Activated naive CD4-positive, alpha-beta T cell (primary cell): ENCODE data around the gene ASTN2.
"Not testable (repeated sequence)": the region's sequence is repeated elsewhere in the genome, so short reads cannot be mapped to it uniquely, and the experiment has no call there.

Source experiments
- DNase-seq, 4 experiments: peaks; one replicate each; lab custom pipeline; 2025; lab: John Stamatoyannopoulos, UW

Gene ASTN2

DNA sequence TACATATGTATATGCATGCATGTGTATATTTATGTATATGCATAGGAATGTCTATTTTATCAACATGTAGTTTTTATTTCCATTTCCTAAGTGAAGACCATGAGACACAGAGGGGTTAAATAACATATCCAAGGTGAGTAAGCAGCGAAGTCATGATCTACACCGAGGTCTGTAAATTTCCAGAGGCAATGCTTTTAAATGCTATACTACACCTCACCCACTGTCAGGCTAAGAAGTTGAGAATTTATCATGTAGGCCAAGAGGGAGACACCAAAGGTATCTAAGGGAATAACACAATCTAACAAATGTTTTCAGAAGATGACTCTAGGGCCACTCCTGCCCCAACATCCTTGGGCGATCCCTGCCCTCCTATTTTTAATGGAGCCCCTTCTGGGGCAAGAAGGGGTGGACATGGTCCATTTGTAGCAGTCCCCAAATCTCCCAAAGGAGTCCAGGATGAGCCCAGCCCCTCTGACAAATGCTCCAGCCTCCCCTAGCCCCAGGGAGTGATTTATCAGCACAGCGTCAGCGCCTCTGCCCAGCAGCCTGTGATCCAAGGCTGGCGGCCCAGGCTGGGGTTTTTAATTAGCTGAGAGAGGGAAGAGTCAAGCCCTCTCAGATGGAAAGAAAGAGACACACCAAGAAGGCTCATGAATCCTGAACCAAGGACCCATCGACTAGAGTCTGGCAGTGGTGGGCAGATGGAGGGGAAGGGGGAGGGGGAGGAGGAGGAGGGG, 339.9 kb downstream of the ASTN2 start:
- no peak for DNase-seq

DNA sequence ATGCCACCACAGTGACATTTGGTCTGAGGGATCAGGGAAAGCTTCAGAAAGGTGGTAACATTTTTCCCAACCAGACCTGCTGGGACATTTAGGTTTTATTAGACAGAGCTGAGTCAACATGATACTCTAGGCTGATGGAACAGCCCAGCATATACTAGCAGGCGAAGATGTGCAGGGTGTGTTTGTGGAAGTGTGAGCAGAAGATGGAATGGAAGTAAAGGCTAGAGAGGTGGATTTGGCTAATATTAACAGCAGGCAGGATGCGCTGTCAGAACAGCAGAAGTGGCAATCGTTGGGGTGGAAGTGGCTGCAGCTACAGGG, 340.6 kb downstream of the ASTN2 start:
- no peak for DNase-seq

DNA sequence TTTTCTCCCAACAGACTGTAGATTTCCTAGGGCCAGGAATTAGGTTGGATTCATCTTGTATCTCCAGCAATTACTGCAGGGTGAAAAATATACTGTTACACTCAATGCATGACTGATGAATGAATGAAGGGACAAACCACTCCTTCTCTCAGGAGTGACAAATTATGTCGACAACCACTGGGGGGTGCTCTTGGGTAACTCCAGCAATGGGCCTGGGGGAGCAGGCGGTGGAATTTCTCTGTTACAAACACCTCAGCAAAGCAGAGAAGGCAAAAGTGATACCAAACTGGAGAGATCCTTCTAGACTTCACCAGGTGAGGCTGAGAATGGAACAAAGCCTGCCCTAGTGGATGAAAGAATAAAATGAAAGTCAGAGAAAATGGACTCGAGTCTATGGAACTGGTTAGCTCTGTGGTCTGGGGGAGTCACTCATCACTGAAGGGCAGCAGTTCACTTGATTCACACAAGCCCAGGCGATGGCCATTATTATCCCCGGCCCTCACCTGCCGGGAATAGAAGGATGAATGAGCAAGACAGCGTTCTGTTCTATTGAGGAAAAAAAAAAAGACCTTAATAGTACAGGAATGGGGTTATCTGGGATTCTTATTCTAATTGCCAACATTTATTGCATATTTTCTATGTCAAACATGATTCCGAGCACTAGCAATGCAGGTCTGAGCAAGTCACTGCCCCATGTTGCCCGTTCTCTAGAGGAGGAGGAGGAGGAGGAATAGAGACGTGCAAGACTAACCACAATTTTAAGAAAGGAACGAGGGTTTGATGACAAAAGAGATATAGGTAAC, 341.1 kb downstream of the ASTN2 start:
- DNase-seq = no peak

DNA sequence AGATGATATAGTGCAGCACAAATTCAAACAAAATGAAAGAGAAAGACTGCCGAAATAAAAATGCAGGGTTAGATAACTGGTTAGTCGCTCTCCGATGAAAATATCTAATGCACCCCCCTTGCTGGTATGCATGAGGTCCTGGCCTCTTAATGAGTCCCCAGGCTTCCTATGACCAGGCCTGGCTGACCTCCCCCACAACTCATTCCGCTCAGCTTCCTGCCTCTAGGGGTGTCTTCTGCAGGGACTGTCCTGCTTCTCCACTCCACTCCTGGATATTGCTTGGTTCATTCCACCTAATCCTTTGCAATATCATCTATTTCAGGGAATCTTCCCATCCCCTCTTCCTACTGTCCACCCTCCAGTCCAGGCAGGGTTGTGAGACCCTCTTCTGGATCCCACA, 341.8 kb downstream of the ASTN2 start:
- no peak for DNase-seq

DNA sequence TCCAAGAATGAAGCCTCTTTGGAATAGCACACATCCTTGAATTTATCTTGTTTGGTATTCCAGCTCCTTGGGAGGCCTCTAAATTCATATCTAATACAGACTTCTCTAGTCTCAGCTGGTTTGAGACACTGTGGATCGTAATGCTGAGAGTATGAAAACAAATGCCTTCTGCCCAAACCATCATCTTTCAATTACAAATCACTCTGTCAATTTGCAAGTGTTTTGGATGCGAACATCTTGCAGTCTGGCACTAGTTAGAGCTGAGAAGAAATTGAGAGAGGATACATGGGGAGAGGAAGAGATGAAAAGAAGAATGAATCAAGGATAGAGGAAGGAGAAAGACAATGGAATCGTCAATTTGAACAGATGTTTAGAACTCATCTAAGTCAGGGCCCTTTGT, 342.6 kb downstream of the ASTN2 start:
- DNase-seq = no peak

DNA sequence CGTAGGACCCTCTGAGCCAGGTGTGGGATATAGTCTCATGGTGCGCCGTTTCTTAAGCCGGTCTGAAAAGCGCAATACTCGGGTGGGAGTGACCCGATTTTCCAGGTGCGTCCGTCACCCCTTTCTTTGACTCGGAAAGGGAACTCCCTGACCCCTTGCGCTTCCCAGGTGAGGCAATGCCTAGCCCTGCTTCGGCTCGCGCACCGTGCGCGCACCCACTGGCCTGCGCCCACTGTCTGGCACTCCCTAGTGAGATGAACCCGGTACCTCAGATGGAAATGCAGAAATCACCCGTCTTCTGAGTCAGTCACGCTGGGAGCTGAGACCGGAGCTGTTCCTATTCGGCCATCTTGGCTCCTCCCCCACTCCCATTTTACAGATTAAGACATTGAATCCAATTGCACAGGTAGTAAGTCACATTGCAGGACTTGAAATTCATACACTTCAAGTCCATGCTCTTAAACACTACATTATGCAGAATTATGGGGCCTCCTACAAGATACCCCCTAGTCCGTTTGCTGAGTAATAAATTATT, 343.1 kb downstream of the ASTN2 start:
- not testable (repeated sequence) for DNase-seq

DNA sequence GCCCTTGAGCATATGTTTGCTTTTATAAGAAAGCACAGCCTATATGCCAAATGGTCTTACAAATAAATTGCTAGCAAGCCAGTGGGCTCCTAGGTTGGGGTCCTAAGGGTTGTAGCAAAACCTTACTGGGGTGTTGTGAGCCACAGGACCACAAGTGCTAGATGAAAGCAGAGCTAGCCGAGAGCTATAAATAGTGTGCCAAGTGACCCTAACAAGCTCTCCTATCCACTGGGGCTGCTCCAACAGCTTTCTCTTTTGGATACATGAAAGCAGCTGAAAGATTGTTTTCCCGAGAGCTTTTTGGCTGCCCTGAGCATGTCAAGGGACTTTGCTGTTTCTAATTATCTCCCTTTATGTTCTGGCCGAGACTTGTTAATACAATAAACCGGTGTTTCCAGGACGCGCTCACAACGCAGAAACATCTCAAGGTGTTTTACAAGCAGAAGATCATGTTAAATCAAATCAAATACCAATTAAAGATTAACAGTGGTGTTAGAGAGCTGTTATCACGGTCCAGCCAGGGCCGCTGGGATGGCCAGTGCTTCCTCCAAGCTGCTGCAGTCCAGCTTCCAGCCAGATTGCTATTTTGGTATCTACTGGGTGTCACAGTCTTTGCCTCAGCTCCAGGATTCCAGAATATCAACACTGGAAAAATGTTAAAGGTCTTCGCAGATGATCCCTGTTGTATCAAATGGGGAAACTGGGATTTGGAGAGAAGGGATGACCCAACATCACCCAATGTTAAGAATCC, 351.0 kb downstream of the ASTN2 start:
- DNase-seq = no peak

DNA sequence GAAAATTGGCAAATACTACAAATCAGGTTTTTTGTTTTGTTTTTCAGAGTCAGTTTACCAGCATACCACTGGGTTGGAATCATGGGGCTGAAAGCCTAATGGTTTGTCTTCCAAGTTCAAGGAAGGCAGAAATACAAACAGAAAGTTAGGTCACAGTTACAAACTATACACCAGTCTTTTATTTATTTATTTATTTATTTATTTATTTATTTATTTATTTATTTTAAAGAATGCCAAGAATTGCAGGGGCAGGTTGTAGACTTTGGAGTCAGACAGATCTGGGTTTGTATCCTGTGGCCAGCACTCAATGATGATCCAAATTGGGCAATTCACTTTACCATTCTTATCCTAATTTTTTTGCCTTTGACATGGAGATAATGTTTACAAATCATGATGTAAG, 353.9 kb downstream of the ASTN2 start:
- no peak for DNase-seq

DNA sequence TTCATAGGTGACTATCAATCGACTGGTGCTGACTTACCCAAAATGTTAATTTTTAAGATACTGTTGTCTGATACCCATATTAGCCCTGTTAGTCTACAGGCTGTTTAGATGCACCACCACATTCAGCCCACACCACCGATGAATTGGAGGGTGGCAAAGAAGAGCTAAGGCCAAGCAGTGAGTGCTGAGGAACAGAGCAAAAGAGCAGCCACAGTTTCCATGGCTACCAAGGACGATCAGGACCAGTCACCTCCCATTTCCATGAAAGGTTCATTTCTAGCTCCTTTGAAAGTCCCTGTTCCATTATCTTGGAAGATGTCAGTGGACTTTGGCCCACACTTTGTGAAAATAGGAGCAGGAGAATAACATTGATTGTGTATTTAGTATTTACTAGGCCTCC, 364.9 kb downstream of the ASTN2 start:
- DNase-seq = no peak

DNA sequence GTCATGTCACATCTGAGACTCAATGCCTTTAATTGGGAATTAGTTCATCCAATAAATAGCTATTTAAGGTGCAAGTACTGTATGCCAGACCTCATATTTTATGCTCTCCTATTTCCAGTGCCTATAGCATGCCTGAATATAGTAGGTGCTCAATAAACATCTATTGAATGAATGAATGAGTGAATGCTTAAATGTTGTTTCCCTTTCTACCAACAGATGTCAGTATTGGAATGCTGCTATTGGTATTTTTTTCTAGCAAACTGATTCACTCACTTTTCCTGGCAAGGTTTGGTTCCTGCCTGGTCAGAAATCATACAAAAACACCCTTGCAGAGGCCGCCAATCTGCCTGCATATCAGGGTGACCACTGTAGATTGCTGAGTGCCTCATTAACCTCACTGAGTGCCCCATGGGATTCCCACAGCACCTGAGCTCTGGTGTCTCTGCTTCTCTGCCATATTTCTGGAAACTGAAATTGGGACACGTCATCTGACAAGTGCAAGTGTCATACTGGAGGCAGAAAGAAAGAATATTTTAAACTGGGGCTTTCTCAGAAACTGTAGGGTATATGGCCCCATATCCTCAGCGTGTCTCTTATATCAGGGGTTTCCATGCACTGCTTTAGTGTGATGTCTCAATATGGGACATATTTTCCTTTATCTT, 368.1 kb downstream of the ASTN2 start:
- DNase-seq = no peak

DNA sequence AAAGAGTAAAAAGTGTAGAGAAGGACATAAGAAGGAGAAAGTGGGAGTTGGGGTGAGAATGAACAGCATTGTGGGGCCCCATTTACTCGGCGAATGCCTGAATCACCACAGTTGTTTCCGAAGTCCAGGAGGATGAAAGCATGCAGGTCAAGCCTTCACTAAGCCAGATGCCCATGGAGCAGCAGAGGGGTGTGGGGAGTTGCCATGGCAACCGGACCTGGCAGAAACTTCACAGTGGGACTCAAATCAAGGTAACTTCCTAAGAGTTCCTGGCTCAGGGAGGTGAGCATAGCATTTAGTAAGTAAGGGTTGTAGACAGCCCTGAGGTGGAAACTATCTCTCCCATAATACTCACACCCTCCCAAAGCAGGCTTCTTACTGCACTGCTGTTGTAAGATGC, 370.6 kb downstream of the ASTN2 start:
- DNase-seq = no peak

DNA sequence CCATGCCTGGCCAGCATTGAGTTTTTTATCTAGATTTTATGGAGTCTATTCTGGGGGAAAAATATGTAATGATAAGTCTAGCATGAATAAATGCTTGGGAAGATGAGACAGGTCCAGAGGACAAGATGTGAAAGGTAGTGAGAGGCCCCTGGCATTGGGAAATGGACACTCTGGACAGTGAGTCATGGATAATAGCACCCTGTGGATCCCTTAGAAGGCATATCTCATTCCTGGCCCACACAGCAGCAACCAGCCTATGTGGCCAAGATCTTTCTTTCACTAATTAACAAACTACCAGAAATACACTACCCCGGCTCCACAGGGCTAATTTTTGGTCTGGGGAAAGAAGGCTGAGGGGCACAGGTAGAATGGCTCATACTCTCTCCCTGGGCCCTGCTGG, 371.7 kb downstream of the ASTN2 start:
- no peak for DNase-seq

DNA sequence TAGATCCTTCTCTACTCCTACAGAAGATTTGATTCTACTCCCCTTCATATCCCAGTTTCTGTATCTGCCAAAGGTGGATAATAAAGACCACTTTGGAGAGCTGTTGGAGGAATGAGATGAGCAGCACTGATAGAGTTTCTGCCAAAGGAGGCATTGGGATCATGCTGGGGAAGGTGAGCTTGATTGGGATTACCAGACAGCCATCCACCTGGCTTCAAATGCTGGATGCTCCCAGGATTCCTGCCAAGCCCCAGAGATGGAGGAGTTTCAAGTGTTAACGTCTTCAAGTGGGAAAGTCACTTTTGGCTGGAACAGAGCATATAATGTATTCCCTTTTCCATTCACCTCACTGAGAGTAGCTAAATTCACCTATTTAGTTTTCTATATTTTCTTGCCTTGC, 379.3 kb downstream of the ASTN2 start:
- DNase-seq = no peak

DNA sequence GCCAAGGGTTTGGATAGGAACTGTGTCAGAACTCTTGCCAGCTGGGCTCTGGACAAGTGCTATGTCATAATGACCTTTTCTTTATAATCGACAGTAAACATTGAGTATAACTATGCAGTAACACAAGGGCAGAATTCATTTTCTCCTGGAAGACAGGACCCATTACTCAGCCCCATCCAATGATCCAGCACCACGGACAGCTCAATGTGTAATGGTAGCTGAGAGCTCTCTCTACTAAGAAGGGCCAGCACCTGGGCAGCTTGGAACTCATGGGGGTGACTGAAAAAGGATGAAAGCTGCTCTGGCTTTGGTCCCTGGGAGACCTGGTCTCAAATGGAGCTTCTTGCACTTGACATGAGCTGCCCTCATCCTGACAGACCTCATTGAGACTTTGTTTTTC, 380.0 kb downstream of the ASTN2 start:
- DNase-seq = no peak

DNA sequence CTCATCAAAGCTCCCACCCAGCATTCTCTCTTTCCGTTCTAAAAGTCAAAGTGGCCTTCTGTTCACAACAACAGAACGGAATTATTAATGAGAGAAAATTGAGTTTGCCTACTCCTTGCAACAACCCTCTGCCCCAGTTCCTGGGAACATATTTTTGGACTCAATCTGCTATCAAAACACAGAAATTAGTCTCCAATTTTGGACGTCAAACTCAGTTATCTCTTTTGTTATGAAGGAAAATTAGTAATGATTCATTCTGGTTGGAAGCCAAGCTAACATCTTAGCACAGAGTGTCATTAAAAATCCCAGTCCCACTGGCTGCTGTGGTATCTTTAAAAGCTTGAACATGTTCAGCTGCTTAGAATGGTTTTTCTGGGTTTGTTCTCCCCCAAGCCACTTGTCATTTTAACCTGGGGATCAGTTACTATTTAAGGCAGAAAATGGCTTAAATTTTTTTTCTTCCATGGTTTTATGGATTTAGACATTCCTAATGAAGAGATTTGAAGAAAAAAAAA, 384.5 kb downstream of the ASTN2 start:
- DNase-seq = no peak

DNA sequence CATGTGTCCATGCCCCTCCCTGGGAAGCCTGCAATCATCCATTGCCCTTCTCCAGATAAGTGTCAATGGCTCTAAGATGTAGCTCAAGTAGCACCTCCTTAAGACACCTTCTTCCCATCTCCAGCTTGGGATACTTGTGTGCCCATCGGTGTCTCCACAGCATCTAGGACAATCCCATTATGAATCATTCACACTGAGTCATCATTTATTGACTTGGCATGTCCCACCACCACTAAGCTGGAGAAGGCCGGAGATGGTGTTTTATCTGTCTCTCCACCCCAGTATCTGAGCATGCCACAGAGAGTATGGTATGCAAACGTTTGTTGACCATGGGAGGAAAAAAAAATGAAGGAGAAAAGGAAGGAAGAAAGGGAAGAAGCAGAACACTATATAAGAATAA, 385.5 kb downstream of the ASTN2 start:
- no peak for DNase-seq

DNA sequence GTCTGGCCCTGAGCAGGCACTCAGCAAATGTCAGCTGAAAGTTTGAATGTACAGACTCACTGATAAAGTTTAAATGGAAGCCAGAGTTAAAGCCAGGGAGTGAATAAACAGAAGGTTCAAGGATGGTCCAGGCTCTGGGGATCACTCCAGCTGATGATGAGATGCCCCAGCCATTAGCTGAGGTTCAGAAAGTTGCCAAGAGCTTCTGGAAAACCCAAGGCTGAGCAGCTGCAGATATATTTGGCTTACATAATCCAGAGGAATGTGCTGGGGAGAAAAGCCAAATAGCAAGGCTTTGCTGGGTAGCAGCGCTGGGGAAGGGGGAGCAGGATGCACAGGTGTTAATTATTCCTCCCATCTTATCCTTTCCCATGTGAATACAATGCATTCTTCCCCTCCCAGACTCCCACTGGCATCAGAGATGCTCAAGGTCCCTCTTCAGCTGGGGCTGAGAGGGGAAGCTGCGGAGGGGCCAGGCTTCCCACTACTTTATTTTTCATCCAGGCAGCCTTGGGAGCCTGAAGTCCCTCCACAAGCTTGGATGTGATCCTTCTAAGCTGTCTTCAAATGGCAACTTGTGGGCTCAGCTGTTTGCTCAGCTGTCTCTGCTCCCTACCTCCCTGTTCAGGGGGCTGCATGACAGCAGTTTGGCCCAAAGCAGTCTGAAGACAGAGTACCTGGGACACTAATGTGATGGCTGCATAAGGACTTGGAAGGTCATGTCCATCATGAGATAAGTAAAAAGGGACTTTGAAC, 386.6 kb downstream of the ASTN2 start:
- DNase-seq = no peak

DNA sequence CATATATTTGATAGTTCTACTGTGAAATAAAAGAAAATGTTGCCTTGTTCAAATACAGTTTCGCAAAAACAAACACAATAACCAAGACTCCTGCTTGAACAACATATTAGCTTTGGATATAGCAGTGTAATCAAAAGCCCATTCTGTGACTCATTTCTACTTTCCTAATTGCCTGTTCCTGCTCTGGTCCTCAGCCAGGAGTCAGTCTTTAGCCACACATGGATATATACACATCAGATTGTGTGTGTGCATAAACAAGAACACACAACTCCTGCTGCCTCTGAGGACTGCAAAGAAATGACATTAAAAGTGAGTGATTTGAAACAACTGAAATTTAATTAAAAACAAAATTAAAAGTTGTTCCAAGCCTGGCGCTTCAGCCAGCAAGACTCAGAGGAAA, 393.0 kb downstream of the ASTN2 start:
- no peak for DNase-seq

DNA sequence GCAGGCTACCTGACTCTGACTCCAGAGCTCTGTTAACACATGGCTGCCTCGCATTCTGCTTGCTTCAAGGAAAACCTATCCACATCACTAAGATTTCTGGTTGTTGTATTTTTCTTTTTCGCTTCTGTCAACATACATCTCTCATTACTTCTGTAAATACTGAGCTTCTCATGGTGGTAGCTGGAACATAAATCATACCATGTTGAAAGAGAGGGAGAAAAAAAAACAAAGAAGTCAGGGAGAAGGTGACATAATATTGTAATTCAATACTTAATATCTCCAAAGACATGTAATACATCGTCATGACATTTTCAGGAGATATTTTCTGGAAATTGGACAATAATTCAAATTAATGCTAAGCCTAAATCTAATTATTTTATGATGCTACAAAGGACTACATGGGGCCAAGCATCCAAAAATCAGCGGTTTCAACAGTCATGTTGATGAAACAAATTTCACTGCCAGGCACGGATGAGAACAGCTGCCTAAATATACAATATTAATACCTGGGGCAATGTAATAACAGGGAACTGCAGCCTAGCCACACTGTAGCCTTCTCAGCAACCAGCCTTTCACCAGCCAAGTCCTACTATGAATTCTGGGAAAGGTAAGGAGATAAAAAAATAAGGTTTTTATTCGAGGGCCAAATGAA, 395.8 kb downstream of the ASTN2 start:
- no peak for DNase-seq

DNA sequence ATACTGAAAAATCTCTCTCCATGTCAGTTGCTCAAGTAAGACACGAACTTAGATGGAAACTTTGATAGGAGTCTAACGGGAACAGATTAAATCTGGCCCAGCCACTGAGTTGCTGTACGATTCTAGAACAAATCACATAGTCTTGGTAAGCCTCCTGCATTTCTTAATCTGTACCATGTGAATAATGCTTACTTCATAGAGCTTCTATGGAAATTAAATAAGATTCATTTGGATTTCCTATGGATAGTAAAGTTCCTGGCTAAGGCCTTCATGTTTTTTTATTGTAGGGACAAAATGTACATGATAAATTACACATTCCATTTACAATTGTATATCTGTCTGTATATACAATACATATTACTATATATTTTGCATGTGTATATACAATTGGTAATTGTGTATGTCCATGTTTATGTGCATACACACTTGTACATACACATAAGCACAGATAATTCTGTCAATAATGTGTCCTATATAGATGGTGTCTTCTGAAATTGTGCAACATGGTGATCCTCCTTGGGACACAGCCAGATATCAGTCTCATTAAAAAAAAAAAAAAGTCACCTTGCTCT, 397.4 kb downstream of the ASTN2 start:
- DNase-seq = no peak
